Body of pancreas (tissue), 4 donors: Measurements from ENCODE around the gene PHPT1.

Experiments
- CTCF ChIP-seq, 7 experiments: fragments of 450-650 bp in 4 of 7; fragments of 200-600 bp in 3 of 7; sonication (generic) in 3 of 7; IDR thresholded peaks; one replicate each; pipeline ENCODE4 v1.5.1; 2016 to 2019; ENCODE audit warnings: antibody characterized with exemption in 7 of 7
- POLR2A ChIP-seq, 3 donors: fragments of 450-650 bp; IDR thresholded peaks; one replicate each; pipeline ENCODE4 v1.6.1; 2016; ENCODE audit warnings: antibody characterized with exemption in 3 of 3, mild to moderate bottlenecking in 2 of 3

GRCh38 chr9:136886610-136887597, 37.7 kb downstream of the PHPT1 start:
- TF ChIP-seq CTCF (IDR thresholded peaks at IDR 0.05) (no peak), POLR2A (IDR thresholded peaks at IDR 0.05) (no peak)
